ENCODE results near the gene TEX11.
"Not testable (repeated sequence)": the region's sequence is repeated elsewhere in the genome, so short reads cannot be mapped to it uniquely, and the experiment has no call there.

TEX11 gene

DNA sequence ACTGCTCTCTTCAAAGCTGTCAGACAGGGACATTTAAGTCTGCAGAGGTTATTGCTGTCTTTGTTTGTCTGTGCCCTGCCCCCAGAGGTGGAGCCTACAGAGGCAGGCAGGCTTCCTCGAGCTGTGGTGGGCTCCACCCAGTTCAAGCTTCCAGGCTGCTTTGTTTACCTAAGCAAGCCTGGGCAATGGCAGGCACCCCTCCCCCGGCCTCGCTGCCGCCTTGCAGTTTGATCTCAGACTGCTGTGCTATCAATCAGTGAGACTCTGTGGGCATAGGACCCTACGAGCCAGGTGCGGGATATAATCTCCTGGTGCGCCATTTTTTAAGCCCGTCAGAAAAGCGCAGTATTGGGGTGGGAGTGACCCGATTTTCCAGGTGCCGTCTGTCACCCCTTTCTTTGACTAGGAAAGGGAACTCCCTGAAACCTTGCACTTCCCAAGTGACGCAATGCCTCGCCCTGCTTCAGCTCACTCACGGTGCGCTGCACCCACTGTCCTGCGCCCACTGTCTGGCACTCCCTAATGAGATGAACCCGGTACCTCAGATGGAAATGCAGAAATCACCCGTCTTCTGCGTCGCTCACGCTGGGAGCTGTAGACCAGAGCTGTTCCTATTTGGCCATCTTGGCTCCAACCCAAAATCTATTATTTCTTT, 338.5 kb downstream of the TEX11 start:
- not testable (repeated sequence) for DNase-seq

DNA sequence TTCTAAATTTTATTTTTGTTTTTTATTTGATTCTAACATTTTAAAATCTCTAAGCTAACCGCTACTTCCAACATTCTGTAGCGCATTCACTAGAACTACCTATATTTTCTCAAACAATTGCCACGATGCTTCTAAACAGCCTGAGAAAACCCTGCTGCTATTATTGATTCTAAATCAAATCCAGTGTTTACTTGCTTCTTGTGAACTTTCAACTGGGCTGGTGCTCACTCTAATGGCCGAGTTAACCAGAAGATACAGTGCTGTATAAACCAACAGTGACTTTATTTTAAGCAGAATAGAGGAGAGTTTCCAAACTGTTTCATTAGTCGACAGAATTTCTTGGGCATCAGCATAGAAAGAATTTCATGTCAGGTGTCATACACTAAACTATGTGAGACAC, 353.6 kb downstream of the TEX11 start:
- no peak for DNase-seq

- DNase-seq, result no peak
These were observed 354.0 kb downstream of the TEX11 start for GRCh38 chrX:70554523-70554922.

DNA sequence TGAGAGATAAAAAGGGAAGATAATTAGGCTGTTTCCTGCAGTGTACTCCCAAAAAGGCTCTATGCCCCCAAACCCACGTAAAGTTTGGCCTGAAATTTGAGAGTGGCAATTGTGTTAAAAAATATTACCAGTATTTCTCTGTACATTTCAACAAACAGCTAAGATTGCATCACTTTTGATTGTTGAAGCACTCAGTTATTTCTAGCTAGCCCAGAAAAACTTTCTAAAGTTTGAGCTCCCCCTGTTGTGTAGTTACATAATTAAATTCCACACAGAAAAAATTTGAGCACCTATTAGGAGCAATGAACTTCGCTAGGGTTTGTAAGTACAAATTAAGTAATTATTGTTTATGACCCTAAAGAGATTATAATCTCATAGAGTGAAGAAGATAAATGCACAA, 354.4 kb downstream of the TEX11 start:
- no peak for DNase-seq

DNA sequence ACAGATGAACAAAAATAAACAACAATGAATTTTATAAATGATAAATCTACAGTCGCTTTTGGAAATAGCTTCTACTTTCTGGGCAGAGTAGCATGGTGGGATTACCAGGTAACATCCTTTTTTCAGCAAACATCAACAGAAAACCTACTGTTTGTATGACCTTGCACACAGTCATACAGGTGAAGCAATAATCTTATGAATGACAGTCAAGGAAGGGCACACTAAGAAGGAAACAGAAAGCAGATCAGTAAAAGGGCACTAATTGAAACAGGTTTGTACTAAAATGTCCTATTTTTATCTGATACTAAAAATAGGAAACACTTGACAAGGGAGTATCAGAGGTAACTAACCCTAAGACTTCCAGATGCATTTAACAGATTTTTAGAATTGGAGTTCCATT, 355.0 kb downstream of the TEX11 start:
- DNase-seq, result no peak

DNA sequence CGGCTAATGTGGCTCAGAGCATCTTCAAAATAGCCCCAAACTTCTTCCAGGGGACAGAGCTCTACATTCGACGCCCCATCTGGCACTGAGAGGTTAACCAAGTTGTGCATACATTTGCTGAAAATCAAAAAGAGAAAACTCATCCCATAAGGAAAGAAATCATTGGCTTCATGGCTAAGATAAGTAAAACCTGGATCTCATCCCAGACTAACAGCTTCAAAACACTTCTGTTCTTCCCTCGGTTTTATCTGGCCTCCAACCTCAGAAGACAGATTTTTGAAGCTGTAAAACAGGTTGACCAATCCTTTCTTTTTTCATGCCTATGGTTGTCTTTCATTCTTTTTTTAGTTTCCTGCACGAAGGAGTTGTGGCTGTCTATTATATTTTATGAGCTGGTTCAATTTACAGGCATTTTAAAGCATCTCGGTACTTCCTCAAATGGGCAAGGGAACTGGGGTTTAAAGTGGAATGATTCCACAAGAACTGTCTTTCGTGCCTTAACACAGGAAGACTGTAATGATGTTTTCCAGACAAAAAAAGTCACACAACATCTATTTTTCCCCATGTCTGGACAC, 356.3 kb downstream of the TEX11 start:
- DNase-seq, result no peak

DNA sequence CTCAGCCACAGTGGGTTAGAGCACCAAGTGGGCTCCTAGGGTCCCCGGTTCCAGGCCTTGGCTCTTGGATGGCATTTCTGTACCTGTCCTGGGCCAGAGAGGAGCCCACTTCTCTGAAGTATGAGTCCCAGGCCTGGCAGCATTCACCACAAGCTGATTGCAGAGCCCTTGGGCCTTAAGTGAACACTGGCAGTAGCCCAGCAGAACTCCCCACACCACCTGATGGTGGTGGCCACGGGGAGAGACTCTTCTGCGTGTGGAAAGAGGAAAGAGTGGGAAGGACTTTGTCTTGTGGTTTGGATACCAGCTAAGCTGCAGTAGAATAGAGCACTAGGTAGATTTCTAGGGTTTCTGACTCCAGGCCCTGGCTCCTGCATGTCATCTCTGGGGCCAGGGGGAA, 359.1 kb downstream of the TEX11 start:
- no peak for DNase-seq

DNA sequence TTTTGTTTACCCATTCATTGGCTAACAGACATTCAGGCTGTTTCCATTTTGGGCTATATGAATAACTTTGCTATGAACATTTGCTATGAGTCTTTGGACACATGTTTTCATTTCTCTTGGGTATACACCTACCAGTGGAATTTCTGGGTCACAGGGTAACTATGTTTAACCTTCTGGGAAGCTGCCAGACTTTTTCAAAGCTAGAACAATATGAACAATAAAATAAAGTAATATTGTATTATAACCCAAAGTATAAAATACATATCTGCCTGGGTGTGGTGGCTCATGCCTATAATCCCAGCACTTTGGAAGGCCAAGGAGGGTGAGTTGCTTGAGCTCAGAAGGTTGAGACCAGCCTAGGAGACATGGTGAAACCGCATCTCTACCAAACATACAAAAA, 373.3 kb downstream of the TEX11 start:
- no peak for DNase-seq

- DNase-seq, result no peak
These were observed 380.7 kb downstream of the TEX11 start for GRCh38 chrX:70527610-70528345.

- DNase-seq, result no peak
These were observed 381.5 kb downstream of the TEX11 start for GRCh38 chrX:70527053-70527452.

GRCh38 chrX:70525733-70526132, 382.8 kb downstream of the TEX11 start:
- DNase-seq, result no peak

- DNase-seq, result not testable (repeated sequence)
These were observed 392.8 kb downstream of the TEX11 start for GRCh38 chrX:70515692-70516091.

DNA sequence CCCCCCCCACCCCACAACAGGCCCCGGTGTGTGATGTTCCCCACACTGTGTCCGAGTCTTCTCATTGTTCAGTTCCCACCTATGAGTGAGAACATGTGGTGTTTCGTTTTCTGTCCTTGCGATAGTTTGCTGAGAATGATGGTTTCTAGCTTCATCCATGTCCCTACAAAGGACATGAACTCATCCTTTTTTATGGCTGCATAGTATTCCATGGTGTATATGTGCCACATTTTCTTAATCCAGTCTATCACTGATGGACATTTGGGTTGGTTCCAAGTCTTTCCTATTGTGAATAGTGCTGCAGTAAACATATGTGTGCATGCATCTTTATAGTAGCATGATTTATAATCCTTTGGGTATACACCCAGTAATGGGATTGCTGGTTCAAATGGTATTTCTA, 393.2 kb downstream of the TEX11 start:
- DNase-seq, result not testable (repeated sequence)

GRCh38 chrX:70509078-70509477, 399.4 kb downstream of the TEX11 start:
- DNase-seq, result no peak

GRCh38 chrX:70508296-70508911, 400.1 kb downstream of the TEX11 start:
- DNase-seq, result no peak

GRCh38 chrX:70505451-70505841, 403.1 kb downstream of the TEX11 start:
- DNase-seq, result no peak

GRCh38 chrX:70504772-70505450, 403.6 kb downstream of the TEX11 start:
- DNase-seq, result no peak

DNA sequence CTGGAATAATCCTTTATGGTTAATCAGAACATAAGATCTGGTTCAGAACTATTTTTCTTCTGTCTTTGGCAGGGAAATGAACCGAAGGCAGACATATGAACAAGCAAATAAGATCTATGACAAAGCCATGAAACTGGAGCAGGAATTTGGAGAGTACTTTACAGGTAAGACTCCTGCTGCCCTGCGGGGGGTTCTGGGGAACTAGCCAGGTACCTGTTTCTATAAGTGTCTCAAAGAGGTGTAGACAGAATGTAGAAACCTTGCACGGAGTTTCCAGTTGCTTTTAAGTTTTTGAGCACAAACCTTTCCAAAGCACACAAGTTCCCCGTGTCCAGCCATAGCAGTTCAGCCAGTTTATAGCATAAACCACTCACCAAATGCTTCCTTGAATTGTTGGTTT, 407.7 kb downstream of the TEX11 start:
- no peak for DNase-seq

- no peak for DNase-seq
These were observed 410.4 kb downstream of the TEX11 start for GRCh38 chrX:70498129-70498528.

GRCh38 chrX:70497026-70497425, 411.5 kb downstream of the TEX11 start:
- no peak for DNase-seq

GRCh38 chrX:70496491-70496890, 412.0 kb downstream of the TEX11 start:
- DNase-seq, result no peak

GRCh38 chrX:70494441-70494840, 414.1 kb downstream of the TEX11 start:
- DNase-seq, result no peak

GRCh38 chrX:70488856-70489255, 419.7 kb downstream of the TEX11 start:
- no peak for DNase-seq

Measured in stimulated activated naive CD4-positive, alpha-beta T cell (primary cell).